ENCODE data around the gene VPS9D1.

DNA sequence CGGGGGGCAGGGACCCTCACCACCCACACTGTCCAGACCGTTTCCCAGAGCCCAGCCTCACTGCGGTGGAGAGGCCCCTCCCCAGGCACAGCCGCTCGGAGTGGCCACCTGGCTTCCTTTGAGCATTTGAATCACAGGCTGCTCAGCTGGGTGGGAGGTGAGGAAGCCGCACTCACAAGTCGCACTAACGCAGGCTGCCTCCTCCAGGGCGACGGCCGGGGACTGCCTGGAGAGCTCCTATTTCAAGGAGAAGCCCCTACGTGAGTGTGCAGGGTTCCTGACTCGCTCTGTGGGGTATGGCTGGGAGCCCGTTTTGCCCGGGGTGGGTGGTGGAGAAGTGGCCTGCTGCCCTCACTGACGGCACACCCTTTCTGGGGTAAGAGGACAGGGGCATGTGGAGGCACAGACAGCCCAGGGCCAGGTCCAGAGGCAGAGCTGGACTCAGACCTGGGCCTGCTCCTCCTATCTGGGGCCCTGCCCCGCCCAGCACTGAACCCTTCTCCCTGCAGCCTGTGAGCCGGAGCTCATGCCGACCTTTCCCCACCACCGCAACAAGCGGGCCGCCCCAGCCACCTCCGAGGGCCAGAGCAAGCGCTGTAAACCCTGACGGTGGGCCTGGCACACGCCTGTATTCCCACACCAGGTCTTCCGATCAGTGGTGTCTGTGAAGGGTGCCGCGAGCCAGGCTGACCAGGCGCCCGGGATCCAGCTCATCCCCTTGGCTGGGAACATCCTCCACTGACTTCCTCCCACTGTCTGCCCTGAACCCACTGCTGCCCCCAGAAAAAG, 25.4 kb downstream of the VPS9D1 start:
- TF ChIP-seq, protein P1, sequence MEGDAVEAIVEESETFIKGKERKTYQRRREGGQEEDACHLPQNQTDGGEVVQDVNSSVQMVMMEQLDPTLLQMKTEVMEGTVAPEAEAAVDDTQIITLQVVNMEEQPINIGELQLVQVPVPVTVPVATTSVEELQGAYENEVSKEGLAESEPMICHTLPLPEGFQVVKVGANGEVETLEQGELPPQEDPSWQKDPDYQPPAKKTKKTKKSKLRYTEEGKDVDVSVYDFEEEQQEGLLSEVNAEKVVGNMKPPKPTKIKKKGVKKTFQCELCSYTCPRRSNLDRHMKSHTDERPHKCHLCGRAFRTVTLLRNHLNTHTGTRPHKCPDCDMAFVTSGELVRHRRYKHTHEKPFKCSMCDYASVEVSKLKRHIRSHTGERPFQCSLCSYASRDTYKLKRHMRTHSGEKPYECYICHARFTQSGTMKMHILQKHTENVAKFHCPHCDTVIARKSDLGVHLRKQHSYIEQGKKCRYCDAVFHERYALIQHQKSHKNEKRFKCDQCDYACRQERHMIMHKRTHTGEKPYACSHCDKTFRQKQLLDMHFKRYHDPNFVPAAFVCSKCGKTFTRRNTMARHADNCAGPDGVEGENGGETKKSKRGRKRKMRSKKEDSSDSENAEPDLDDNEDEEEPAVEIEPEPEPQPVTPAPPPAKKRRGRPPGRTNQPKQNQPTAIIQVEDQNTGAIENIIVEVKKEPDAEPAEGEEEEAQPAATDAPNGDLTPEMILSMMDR (IDR thresholded peaks at IDR 0.05), result no peak
- TF ChIP-seq POLR2A (IDR thresholded peaks at IDR 0.05), result no peak
